HepG2 (cell line): Measurements from ENCODE around the gene PKD2L1. TPM values are rescaled to one million over a fixed set of nuclear protein-coding genes. Genes with fewer than 3 reads are reported as not detected.
A peak's percentile ranks its signal among the peaks of the same experiment; 100 is the strongest.

Source experiments
- CEBPB ChIP-seq: IDR thresholded peaks from 2 replicates; pipeline ENCODE4 v1.6.1; 2011; ENCODE audit warnings: low read depth, low read length, improper control_type of control experiment, borderline replicate concordance
- ETV5 ChIP-seq: IDR thresholded peaks from 2 replicates; pipeline ENCODE4 v1.6.1; 2018; ENCODE audit warnings: missing biosample characterization, missing genetic modification reagents, inconsistent platforms, borderline replicate concordance
- FOXJ3 ChIP-seq: sonication (generic); formaldehyde crosslinking; IDR thresholded peaks from 2 replicates; pipeline ENCODE4 v1.4.0; 2020; ENCODE audit warnings: missing genetic modification reagents, mild to moderate bottlenecking, borderline replicate concordance
- FOXP4 ChIP-seq: sonication (generic); formaldehyde crosslinking; IDR thresholded peaks from 2 replicates; pipeline ENCODE4 v1.4.0; 2020; ENCODE audit warnings: missing genetic modification reagents
- IRF2 ChIP-seq: IDR thresholded peaks from 2 replicates; pipeline ENCODE4 v1.6.1; 2018; ENCODE audit warnings: missing genetic modification reagents, missing compliant biosample characterization
- NCOA2 ChIP-seq: sonication (generic); formaldehyde crosslinking; IDR thresholded peaks from 2 replicates; pipeline ENCODE4 v1.8.0; 2022; ENCODE audit warnings: inconsistent platforms
- POGK ChIP-seq: sonication (generic); formaldehyde crosslinking; conservative IDR thresholded peaks from 2 replicates; pipeline ENCODE4 v1.8.0; 2022; ENCODE audit warnings: mild to moderate bottlenecking, moderate library complexity, missing genetic modification reagents
- RAD51 ChIP-seq: fragments of 450-650 bp; IDR thresholded peaks from 2 replicates; pipeline ENCODE4 v1.6.1; 2016; ENCODE audit warnings: borderline replicate concordance
- RNF2 ChIP-seq: fragments of 450-650 bp; conservative IDR thresholded peaks from 2 replicates; pipeline ENCODE4 v1.6.1; 2016; ENCODE audit warnings: low read depth
- SOX6 ChIP-seq, 2 experiments: fragments of 450-650 bp in 1 of 2; sonication (generic) in 1 of 2; formaldehyde crosslinking in 1 of 2; IDR thresholded peaks; 2 replicates each; pipeline versions ENCODE4 v1.4.0 to v1.6.1; 2017 to 2020; ENCODE audit warnings: antibody characterized with exemption in 1 of 2, mild to moderate bottlenecking in 1 of 2, missing genetic modification reagents in 1 of 2
- THAP8 ChIP-seq: sonication (generic); formaldehyde crosslinking; IDR thresholded peaks from 2 replicates; pipeline ENCODE4 v1.5.1; 2020; ENCODE audit warnings: missing genetic modification reagents, mild to moderate bottlenecking, borderline replicate concordance
- ZNF33B ChIP-seq: sonication (generic); formaldehyde crosslinking; IDR thresholded peaks from 2 replicates; pipeline ENCODE4 v1.5.1; 2020; ENCODE audit warnings: mild to moderate bottlenecking, missing genetic modification reagents
- ZNF407 ChIP-seq: sonication (generic); formaldehyde crosslinking; IDR thresholded peaks from one replicate; pipeline ENCODE4 v1.5.1; 2020; ENCODE audit warnings: mild to moderate bottlenecking, missing genetic modification reagents; ENCODE audit errors: not compliant biosample characterization
- ZNF543 ChIP-seq: sonication (generic); formaldehyde crosslinking; IDR thresholded peaks from 2 replicates; pipeline ENCODE4 v1.4.0; 2020; ENCODE audit warnings: mild to moderate bottlenecking, missing genetic modification reagents
- polyA plus RNA-seq, 8 experiments: library from polyadenylated mRNA; depleted of rRNA in 3 of 8; stranded (reverse) in 7 of 8; unstranded in 1 of 8; fragments of >200 nt; fragmentation: Illumina TruSeq in 4 of 8; extraction: Trizol in 4 of 8; gene quantifications; 2 replicates each; pipeline versions ENCODE4 v1.2.1 to v1.2.3, GENCODE V29; 2011 to 2016; ENCODE audit warnings: low read depth in 4 of 8, missing spikeins in 1 of 8, mixed read lengths in 1 of 8; ENCODE audit not compliant: insufficient read depth in 1 of 8
- total RNA-seq, 5 experiments: library from RNA; depleted of rRNA; stranded (reverse); fragments of >200 nt; fragmentation: Illumina TruSeq; extraction: Trizol; gene quantifications; 2 replicates each; pipeline ENCODE4 v1.2.3, GENCODE V29; 2016; ENCODE audit warnings: low read depth in 1 of 5

PKD2L1 gene
- total and polyA plus RNA-seq, 2 of the 13 experiments (the other 11 are each of a cell fraction or from before 2014, with no cell fraction given), result 0.07 to 0.15 TPM

- TF ChIP-seq ZNF33B, result no peak
- peak; percentile 84; the same call in 1 of the 2 replicates for TF ChIP-seq THAP8 (CRISPR knock-in tag)
- TF ChIP-seq RAD51, result no peak
- TF ChIP-seq SOX6 (IDR thresholded peaks at IDR 0.05), result no peak
- no peak; the same call in 1 of the 2 replicates for TF ChIP-seq SOX6 (CRISPR knock-in tag; IDR thresholded peaks at IDR 0.05)
- peak; percentile 25; the same call in 1 of the 2 replicates for TF ChIP-seq FOXP4 (CRISPR knock-in tag)
- TF ChIP-seq POGK (CRISPR knock-in tag), result peak; percentile 41; the same call in 1 of the 2 replicates
- peak; percentile 39; the same call in 1 of the 2 replicates for TF ChIP-seq FOXJ3 (CRISPR knock-in tag)
- no peak; the same call in 1 of the 2 replicates for TF ChIP-seq ZNF543 (CRISPR knock-in tag)
- TF ChIP-seq ETV5 (CRISPR knock-in tag), result peak; percentile 55
- TF ChIP-seq CEBPB, result no peak
- 0 out of 2 replicates have a peak, but pooled peaks have one; percentile 19 for TF ChIP-seq IRF2 (CRISPR knock-in tag)
- no peak for TF ChIP-seq ZNF407
- TF ChIP-seq RNF2, result no peak
- peak; percentile 36; the same call in 1 of the 2 replicates for TF ChIP-seq NCOA2 (CRISPR knock-in tag)
Measured at GRCh38 chr10:100346765-100347567, 16.9 kb upstream of the PKD2L1 start, which contains the start of gene SCD (continued).
